ENCODE results near the gene GPC4.

DNA sequence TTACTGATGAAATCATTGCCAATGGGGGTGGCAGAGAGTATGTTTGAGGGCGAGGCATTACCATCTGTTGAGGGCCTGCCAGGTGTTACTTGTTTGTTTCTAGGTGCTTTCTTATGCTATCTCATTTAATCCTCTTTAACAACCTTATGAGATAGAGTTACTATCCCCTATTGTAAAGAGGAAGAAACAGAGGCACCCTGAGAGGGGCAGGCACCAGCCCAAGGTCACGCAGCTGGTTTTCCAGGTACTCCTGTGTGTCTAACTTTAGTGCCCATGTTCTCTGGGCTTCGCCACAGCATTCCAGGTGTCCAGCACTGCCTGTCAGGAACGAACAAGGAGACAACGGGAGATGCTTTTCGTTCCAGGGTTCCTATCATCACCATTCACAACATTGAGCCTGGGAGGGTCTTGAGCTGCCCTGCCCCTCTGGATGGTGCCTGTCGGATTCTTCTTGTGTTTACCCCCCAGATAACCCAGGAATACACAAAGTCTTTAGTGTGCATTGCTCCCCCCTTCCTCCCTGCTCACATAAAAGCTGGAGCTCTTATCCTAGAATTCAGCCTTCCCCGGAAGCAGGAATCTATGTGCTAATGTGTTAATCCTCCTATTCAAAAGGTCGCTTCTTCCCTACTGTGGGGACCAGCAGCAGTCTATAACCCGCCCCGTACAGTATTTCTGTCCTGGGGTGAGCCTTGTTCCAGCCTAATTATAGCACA is 24.9 kb upstream of the GPC4 start:
- no peak for TF ChIP-seq CTCF (IDR thresholded peaks at IDR 0.05; ENCODE audit: insufficient read depth, low read depth, low read length)
- no peak for TF ChIP-seq EZH2 (IDR thresholded peaks at IDR 0.05; ENCODE audit: insufficient read depth, low read length)

Data from astrocyte (in vitro differentiated cells and primary cell).